ENCODE data around the gene SOX6.

- no peak for TF ChIP-seq CTCF (IDR thresholded peaks at IDR 0.05)
- TF ChIP-seq POLR2A (IDR thresholded peaks at IDR 0.05) = no peak
These were observed 421.0 kb downstream of the SOX6 start for GRCh38 chr11:15935373-15935772.

Data from vagina (tissue), 2 donors.